Measurements from ENCODE around the gene DHRS1.

The DHRS1 gene

GRCh38 chr14:24327303-24327702 lies 27.7 kb upstream of the DHRS1 start:
- no peak for DNase-seq

DNA sequence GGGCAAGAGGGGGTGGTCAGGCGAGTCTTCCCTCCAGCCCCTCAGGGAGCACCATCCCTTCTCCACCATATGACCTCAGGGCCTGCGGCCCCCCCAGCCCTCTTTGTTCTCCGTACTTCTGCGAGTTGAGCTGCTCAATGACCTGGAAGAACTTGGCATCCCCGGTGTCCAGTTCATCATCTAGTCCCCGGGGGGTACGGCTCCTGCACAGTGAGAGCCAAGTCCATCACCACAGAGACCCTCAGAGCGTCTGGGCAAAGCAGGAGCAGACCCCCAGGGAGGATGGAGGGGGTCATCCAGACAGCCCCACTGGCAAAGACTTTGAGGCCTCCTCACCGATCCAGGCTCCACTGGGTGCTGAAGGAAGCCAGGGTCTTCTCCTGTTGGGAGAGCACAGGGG lies 26.4 kb upstream of the DHRS1 start:
- DNase-seq, result no peak

- no peak for DNase-seq
These were observed 25.5 kb upstream of the DHRS1 start for GRCh38 chr14:24325041-24325530.

GRCh38 chr14:24324024-24324423 lies 24.4 kb upstream of the DHRS1 start:
- no peak for DNase-seq

- DNase-seq, result no peak
These were observed 23.8 kb upstream of the DHRS1 start for GRCh38 chr14:24323341-24323740.

GRCh38 chr14:24322672-24323071 lies 23.1 kb upstream of the DHRS1 start:
- no peak for DNase-seq

DNA sequence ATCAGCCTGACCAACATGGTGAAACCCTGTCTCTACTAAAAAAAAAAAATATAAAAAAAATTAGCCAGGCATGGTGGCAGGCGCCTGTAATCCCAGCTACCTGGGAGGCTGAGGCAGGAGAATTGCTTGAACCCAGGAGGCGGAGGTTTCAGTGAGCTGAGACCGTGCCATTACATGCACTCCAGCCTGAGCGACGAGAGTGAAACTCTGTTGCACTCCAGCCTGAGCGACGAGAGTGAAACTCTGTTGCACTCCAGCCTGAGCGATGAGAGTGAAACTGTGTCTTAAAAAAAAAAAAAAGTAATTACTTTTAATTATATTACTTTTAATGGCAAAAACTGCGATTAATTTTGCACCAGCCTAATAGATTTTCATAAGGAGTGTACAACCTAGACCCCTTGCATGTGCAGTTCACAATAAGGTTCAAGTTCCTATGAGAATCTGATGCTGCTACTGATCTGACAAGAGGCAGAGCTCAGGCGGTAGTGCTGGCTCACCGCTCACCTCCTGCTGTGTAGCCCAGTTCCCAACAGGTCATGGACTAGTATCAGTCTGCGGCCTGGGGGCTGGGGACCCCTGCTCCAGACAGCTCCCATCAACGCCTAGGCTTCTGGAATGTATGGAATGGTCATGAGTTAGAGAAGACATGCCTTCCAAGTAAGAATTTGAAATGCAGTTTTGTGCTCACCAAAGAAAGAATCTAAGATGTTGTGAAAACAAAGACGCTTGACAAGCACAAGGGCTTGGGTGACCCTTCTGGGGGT lies 21.8 kb upstream of the DHRS1 start:
- no peak for DNase-seq

GRCh38 chr14:24317141-24317928 lies 17.8 kb upstream of the DHRS1 start:
- DNase-seq, result no peak

DNA sequence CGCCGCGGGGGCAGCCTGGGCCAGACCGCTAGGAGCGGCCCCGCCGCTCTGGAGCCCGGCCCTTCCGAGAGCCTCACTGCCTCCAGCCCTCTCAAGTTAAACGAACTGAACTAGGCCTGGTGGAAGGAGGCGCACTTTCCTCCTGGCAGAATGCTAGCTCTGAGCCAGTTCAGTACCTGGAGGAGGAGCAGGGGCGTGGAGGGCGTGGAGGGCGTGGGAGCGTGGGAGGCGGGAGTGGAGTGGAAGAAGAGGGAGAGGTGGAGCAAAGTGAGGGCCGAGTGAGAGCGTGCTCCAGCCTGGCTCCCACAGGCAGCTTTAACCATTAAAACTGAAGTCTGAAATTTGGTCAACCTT lies 17.0 kb upstream of the DHRS1 start:
- DNase-seq, result peak; percentile 33

DNA sequence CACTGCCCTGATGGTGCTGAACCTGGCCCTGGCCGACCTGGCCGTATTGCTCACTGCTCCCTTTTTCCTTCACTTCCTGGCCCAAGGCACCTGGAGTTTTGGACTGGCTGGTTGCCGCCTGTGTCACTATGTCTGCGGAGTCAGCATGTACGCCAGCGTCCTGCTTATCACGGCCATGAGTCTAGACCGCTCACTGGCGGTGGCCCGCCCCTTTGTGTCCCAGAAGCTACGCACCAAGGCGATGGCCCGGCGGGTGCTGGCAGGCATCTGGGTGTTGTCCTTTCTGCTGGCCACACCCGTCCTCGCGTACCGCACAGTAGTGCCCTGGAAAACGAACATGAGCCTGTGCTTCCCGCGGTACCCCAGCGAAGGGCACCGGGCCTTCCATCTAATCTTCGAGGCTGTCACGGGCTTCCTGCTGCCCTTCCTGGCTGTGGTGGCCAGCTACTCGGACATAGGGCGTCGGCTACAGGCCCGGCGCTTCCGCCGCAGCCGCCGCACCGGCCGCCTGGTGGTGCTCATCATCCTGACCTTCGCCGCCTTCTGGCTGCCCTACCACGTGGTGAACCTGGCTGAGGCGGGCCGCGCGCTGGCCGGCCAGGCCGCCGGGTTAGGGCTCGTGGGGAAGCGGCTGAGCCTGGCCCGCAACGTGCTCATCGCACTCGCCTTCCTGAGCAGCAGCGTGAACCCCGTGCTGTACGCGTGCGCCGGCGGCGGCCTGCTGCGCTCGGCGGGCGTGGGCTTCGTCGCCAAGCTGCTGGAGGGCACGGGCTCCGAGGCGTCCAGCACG lies 16.4 kb upstream of the DHRS1 start:
- peak; percentile 47 for DNase-seq

DNA sequence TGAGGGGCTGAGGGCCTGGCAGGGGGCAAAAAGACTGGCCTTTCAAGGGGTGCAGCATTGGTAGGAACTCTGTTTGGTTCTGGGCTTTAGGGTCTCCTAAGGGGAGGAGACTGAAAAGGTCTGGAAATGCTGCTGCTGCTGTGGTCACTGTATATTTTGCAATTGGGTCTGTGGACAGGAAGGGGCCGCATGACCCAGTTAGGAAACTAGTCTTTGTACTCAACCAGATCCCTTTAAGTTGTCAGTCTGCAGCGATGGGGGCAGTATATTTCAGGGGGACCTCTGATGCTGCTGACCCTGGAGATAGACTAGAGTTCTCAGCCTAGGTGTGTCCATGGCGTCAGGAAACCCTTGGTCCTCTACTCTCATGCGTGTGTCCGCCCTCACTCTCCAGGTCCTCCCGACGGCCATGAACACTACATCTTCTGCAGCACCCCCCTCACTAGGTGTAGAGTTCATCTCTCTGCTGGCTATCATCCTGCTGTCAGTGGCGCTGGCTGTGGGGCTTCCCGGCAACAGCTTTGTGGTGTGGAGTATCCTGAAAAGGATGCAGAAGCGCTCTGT lies 15.7 kb upstream of the DHRS1 start:
- DNase-seq, result no peak

DNA sequence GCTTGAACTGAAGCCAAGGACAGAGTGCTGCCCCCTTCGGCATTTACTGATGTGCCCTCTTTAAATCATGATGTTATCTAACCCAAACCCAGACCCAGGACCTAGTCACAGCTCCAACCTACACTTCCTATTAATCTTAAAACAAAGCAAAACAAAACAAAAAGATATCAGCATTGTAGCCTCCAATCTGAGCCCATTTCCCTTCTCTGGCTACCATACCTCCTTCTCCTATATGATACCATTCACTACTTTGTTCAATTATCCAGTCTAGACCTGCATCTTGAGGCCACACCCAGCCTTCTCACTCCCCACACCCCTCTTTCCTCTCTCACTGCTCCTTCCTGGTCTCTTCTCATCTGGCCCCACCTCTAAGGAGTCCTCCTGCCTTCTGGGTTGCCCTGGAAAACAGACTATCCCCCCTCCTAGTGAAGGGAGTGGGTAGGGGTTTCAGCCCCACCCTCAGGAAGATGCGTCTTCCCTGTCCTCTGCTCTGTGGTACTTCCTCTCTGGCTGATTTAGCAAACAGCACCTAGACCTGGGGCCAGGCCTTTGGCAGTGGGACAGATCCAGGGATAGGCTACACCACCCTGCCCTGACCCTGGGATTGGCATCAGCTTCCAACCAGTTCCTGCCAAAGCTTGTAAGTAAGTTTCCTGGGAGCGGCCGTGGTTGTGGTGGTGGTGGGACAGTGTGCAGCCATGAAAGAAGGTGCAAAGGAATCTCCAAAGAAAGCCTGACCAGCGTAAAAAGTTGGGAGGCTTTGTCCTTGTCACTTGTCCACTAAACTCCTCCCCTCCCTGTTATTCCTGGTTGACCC lies 15.0 kb upstream of the DHRS1 start:
- no peak for DNase-seq

GRCh38 chr14:24313913-24314312 lies 14.3 kb upstream of the DHRS1 start:
- no peak for DNase-seq

DNA sequence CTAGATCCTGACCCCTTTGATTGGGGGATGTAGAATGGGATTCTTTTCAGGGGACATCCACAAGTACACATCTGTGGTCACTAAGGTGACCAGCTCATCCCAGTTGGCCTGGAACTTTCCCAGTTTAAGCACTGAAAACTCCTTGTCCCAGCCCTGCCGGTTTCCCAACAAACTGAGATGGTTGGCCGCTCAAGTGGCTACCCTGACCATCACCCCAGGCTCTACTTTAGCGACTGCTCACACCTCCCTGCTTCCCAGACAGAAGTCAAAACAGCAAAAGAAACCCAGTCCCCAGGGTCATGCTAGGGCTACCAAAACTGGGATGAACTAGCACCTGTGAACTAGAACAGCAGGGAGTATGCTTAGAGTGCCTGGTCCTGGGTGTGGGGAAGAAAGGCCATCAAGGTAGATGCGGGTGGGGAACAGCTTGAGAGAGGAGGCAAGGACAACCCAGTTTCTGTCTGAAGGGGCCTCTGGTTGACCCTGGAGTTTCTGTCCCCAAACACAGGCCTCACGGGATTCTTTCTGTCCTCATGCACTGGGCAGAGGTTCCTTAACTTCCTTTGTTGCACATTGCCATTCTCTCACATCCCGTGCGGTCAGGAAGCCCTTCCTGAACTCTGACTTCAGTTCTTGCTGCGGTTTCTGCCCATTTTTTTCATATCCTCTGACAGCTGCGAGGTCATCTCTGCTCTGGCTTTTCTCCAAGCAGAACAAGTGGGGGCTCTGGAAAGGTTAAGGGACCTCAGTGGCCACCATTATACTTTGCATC lies 13.3 kb upstream of the DHRS1 start:
- no peak for DNase-seq

GRCh38 chr14:24311837-24312615 lies 12.4 kb upstream of the DHRS1 start:
- DNase-seq, result no peak

DNA sequence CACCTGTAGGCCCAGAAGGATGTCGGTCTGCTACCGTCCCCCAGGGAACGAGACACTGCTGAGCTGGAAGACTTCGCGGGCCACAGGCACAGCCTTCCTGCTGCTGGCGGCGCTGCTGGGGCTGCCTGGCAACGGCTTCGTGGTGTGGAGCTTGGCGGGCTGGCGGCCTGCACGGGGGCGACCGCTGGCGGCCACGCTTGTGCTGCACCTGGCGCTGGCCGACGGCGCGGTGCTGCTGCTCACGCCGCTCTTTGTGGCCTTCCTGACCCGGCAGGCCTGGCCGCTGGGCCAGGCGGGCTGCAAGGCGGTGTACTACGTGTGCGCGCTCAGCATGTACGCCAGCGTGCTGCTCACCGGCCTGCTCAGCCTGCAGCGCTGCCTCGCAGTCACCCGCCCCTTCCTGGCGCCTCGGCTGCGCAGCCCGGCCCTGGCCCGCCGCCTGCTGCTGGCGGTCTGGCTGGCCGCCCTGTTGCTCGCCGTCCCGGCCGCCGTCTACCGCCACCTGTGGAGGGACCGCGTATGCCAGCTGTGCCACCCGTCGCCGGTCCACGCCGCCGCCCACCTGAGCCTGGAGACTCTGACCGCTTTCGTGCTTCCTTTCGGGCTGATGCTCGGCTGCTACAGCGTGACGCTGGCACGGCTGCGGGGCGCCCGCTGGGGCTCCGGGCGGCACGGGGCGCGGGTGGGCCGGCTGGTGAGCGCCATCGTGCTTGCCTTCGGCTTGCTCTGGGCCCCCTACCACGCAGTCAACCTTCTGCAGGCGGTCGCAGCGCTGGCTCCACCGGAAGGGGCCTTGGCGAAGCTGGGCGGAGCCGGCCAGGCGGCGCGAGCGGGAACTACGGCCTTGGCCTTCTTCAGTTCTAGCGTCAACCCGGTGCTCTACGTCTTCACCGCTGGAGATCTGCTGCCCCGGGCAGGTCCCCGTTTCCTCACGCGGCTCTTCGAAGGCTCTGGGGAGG lies 11.3 kb upstream of the DHRS1 start, which contains the start of gene LTB4R:
LTB4R (plus strand) TSS at position 857 of the 959 bp plus-strand sequence. CDS start 4,150 bp downstream, outside the sequence.
- no peak for DNase-seq

DNA sequence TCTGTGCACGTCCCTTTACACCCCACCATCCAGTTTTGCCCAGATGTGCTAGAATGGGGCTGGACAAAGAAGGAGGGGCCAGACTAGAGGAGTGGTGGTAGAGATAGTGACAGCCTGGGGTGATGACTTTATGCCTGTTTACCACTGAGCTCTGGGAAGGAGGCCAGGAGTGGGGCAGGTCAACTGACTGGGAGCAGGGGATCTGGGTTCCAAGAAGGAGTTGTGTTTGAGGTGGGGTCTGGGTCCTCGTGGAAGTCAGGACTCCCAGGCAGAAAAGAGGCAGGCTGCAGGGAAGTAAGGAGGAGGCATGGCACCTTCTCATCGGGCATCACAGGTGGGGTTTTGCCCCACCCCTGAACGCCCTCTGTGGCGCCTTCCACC lies 10.7 kb upstream of the DHRS1 start:
- DNase-seq, result no peak

GRCh38 chr14:24309538-24310264 lies 10.1 kb upstream of the DHRS1 start, which contains the start of gene LTB4R2:
TSS of gene LTB4R2 (plus strand) at chr14:24310140. CDS start at chr14:24310665, 525 bp downstream.
- no peak for DNase-seq

Measured in NCI-H1105 treated with DMSO at 0.1 percent for 48 hours (cell line).